ENCODE measurements around the gene ACTRT2.

Gene ACTRT2

DNA sequence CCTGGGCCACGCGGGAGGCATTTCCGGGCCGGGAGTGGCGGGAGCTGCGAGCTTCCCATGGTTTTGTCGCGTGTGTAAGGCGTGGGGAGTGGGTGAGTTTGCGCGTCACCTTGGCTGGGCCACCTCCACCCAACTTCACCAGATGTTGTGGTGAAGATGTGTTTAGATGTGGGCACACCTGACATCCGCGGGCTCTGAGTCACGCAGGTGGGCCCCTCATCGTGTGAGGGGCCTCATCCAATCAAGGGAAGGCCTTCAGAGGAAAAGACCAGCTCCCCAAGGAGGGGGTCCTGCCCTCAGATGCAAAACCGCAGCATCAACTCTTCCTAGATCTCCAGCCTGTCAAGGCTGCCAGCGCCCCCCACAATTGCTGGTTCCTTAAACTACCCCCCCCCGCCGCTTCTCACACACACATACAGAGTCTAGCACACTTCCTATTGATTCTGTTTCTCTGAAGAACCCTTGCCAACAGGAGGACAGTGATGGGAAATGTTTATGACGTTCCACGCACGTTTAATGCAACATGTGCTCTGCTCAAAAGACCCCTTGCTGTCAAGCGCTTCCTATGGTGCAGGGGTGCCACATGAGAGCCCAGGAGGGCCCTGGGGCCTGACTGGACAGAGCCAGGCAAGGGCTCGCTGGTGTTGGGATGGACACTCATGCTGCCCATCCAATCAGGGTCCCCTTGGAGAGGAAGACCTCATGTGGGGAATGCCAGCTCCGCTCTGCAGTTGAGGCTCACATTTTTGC is 11.9 kb downstream of the ACTRT2 start:
- no peak for DNase-seq (ENCODE audit: low spot score)

GRCh38 chr1:3033790-3034090 is 12.5 kb downstream of the ACTRT2 start:
- DNase-seq (ENCODE audit: low spot score), result no peak

GRCh38 chr1:3034162-3034561 is 12.9 kb downstream of the ACTRT2 start:
- no peak for DNase-seq (ENCODE audit: low spot score)

- DNase-seq (ENCODE audit: low spot score), result no peak
These were observed 13.7 kb downstream of the ACTRT2 start for GRCh38 chr1:3034728-3035562.

DNA sequence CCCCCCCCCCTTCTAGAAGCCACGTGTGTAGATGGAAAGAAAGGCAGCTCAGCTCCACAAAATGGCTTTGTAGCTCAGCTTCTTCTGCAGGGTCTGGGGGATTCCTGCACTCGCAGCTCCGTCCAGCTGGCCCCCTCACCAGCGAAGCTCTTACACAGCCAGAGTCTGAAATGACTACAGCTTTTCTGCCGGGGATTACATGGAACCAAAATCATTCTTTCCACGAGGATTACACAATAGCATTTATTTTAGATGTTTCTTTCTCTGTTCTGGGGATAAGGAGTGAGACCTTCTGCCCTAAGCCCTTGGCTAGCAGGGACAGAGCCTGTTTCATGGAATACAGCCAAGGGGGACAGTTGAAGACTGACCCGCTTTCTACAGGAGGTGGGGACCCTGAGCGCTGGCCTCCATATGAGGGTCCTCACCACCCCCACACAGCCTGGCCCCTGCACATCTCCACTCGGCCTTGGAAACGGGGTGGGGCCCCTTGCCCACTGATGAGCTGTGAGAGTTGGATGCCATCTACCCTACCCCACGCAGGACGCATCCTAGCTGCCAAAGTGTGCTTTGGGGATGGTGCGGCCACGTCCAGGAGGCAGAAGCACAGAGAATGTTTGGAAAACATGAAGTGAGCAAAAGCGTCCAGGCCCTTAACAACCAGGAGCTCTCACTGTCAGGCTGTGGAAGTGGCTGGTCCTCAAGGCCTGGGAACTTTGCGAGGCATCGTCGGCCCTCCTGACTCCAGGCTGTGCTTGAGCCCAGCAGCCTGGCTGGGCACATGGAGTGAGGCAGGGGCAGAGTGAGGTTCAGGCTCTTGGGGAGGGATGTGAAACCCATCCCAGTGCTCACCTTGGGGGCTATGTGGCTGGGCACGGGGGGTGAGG is 14.5 kb downstream of the ACTRT2 start:
- no peak for DNase-seq (ENCODE audit: low spot score)

GRCh38 chr1:3036447-3037280 is 15.4 kb downstream of the ACTRT2 start:
- no peak for DNase-seq (ENCODE audit: low spot score)

GRCh38 chr1:3037281-3038040 is 16.2 kb downstream of the ACTRT2 start:
- DNase-seq (ENCODE audit: low spot score), result no peak

- DNase-seq (ENCODE audit: low spot score), result no peak
These were observed 16.9 kb downstream of the ACTRT2 start for GRCh38 chr1:3038113-3038551.

DNA sequence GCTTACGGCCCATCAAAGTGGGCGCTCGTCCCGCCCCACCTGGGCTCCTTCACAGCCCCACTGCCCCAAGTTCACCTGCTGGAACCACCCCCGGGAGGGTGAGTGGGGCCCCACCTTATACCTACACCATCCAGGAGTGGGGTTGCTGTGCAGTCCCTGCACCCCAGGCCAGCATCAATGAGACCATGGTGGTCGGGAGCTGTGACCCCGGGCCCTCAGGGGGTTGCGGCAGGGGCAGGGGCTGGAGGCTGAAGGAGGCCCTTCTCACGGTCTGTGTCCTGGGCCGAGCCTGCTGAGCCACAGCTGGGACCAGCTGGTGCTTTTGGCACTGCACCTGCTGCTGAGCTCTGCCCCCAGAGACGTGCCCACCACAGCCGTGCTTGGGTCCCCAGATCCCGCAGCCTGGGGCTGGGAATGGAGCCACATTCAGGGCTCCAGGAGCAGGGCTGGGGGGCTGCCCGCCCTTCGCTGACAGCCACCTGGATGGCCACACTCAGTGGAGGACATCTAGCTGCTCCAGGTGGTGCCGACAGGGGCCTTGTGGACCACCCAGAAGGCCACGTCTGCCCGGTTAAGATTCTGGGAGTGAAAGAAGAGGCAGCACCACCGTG is 17.4 kb downstream of the ACTRT2 start:
- DNase-seq (ENCODE audit: low spot score), result no peak

DNA sequence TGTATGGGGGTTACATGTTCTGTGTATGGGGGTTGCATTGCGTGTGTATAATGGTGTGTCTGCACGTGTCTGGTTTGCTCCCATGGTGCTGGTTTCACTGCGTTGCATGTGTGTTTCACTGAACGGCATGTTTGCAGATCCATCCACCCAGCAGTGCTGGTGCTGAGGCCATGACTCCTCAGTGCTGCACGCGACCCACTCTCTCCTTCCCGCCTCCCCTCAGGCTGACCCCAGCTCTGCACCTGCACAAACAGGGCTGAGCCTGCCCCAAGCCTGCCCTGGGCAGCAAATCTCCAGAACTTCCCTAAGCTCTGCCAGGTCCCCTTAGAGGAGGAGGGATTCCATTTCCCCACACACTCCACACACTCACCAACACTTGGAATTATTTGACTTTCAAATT is 18.7 kb downstream of the ACTRT2 start:
- DNase-seq (ENCODE audit: low spot score), result no peak

GRCh38 chr1:3042481-3042880 is 21.2 kb downstream of the ACTRT2 start:
- DNase-seq (ENCODE audit: low spot score), result no peak

DNA sequence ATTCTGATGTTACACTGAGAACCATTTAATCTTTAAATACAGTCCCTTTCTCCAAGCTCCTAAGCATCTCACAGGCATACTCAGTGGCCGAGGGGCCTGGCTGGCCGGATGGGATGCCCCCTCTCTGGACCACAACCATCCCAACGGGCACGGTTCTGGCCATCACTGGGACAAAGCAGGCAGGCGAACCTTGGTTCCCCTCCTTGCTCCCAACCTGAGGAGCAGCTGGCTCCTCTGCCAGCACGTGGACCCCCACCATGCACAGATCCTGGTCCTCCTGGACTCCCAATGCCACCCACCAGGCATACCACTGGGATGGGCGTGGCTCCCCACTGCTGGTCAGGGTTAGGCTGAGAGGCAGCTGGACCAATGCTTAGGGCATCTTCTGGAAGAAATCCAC is 27.9 kb downstream of the ACTRT2 start:
- no peak for DNase-seq (ENCODE audit: low spot score)

DNA sequence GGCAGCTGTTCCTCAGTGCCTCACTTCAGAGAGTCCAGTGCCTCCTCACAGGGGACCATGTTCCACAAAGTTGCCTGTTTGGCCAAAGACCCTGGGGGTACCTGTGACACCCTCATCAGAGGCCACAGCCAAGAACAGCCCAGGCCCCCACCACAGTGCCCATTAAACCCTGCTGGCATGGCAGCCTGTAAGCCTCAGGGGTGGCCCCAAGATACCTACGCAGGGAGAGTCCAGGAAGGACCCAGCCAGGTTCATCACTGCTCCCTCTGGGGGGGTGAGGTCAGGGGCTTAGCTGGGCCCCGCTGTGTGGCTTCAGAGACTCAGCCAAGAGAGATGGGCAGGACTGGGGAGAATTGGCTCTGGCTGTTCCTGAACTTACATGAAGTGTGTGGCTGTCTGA is 28.6 kb downstream of the ACTRT2 start:
- no peak for DNase-seq (ENCODE audit: low spot score)

- DNase-seq (ENCODE audit: low spot score), result no peak
These were observed 29.3 kb downstream of the ACTRT2 start for GRCh38 chr1:3050603-3051002.

DNA sequence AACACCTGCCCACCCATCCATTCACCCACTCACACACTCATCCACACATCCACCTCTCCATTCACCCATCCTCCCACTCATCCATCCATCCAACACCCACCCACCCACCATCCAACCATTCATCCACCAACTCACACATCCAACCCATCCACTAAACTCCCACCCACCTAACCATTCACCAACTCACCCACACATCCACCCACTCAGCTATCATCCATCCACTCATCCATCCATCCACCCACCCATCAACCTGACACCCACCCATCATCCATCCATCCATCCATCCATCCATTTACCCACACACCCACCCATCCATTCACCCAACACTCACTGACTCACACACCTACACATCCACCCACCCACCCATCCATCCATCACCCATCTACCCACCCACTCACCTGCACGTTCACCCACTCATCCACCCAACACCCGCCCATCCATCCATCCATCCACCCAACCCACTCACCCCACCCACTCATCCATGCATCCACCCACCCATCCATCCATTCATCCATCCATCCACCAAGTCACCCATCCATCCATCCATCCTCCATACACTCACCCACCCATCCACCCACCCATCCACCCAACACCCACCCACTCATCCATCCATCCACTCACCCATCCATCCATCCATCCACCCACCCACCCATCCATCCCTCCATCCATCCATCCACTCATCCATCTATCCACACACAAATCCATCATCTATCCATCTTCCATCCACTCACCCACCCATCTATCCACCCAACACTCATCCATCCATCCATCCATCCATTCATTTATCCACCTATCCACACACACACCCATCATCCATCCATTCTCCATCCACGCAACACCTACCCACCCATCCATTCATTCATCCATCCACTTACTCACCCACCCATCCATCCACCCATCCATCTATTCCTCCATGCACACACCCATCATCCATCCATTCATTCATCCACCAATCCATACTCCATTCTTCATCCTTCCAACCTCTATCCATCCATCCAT is 30.3 kb downstream of the ACTRT2 start:
- DNase-seq (ENCODE audit: low spot score), result no peak

DNA sequence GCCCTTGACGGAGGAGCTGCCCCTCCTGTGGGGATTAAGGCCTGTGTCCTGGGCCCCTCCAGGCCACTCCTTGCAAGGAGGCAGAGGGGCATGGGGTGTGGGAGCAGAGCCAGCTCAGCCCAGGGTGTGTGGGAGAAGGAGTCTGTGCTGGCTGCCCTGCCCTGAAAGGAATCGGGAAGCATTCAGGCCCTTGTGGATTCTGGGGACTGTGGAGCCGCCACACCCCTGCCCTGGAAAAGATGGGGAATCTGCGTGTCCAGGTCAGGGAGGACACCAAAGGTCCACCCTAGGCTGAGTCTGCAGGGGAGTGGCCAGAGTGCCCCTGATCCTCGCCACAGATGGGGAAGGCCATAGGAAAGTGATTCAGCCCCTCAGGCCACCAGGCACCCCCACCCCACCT is 31.2 kb downstream of the ACTRT2 start:
- DNase-seq (ENCODE audit: low spot score), result no peak

- DNase-seq (ENCODE audit: low spot score), result no peak
These were observed 32.2 kb downstream of the ACTRT2 start for GRCh38 chr1:3053366-3053980.

DNA sequence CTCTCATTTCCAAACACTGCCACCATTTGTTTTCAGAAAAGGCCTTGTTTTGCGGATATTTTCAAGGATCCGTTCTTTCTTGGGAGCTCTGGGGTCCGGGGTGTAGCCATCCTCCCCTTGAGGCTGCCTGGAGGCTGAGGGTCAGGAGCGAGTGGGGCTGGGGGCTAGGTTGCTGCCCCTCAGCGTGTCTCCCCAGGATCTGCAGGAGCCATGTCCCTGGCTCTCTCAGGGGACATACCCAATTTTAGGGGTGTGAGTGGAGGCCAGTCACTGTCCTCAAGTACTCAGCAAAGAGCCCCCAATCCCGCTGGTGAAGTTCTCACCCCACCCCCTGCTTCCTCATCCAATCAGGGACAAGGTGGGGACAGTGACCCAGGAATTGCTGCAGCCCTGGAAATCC is 32.7 kb downstream of the ACTRT2 start:
- no peak for DNase-seq (ENCODE audit: low spot score)

GRCh38 chr1:3054474-3054873 is 33.2 kb downstream of the ACTRT2 start:
- DNase-seq (ENCODE audit: low spot score), result no peak
